HG03558 (cell line): ENCODE results near the gene BGN.

Experiments
- ATAC-seq: cut with Tn5 transposase; IDR thresholded peaks from one replicate; pipeline ENCODE4 v1.9.1; 2021; ENCODE audit warnings: moderate number of reproducible peaks; ENCODE audit not compliant: unreplicated experiment; ENCODE audit errors: extremely low read depth

Gene BGN

DNA sequence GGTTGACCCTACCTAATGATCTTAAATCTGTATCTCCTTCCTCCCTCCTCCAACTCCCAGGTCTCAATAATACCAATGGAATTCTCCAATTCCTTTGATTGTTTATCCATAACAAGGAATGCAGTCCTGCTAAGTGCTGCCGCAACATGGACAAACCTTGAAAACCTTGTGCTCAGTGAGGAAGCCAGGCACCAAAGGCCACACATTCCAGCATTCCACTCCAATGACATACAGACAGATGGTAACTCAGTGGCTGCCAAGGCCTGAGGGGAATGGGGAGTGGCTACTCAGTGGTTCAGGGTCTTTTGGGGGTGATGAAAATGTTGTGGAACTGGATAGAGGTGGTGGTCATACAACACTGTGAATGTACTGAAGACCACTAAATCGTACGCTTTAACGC is 34.8 kb upstream of the BGN start:
- ATAC-seq: no peak

DNA sequence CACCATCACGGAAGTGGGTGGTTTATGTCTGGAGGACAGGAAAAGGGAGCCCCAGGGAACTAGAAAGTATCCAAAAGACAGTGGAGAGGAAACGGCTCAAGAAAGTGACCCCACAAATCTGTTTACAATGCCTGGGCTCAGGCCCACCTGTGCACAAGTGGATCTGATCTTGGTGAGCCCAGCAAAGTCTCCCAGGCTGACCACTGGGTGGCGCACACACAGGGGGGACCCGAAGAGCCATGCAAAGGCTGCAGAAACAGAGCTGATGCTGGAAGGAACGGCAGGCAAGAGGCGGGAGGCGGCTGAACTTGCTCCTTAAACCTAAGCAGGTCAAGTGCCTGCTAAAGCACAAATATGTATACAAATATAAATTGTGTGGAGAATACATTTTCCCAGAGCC is 34.0 kb upstream of the BGN start:
- no peak for ATAC-seq

DNA sequence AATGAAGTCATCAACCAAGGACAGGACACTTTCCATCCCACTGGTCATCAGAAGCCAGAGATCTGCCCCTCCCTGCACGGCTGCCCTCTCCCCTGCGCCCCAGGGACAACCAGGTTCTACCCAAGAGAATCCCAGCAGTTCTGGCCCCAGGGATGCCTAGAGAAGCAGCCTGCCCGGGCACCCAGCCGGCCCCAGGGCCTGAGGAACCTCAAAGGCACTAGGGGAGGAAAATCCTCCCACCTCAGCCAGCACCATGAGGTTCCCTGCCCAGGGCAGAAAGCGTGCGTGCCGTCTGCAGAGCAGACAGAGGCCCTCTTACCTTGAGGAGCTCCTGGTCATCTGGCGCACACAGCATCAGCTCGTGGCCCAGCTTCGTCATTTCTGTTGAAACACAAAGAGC is 32.5 kb upstream of the BGN start:
- ATAC-seq: no peak

DNA sequence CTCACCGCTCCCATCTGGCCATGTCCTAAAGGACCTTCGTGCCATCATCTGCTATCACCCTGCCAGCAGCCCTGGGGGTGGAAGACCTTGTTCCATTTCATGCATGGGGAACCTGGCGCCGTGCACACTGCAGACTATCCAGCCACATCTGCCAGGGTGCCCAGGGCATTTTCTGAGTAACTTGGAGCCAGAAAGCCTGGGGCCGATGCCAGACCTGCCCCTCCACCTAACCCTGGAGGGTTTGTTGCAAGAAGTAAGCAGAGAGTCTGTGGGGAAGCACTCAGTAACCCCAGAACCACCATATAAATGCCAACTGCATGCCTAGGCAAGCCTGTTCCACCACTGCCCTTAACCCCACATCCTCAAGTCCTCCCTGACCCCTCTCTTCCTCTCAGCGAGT is 31.7 kb upstream of the BGN start:
- ATAC-seq: no peak

DNA sequence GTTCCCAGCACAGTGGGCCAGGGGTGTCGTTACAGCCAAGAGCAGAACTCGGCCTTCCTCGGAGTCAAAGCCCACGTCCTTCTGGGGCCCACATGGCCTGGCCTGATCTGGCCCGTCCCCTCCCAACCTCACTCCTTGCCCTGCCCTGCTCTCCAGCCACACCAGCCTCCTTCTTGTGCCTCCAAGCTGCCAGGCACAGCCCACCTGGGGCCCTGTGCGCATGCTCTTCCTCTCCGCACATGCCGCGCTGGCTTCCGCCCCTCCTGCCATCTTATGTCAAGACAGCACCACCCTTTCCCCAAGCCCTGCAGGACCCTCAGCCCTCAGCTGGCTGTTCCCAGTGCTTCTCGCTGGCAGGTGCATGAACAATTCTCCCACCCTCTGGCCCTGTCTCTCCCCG is 31.2 kb upstream of the BGN start:
- ATAC-seq: no peak

DNA sequence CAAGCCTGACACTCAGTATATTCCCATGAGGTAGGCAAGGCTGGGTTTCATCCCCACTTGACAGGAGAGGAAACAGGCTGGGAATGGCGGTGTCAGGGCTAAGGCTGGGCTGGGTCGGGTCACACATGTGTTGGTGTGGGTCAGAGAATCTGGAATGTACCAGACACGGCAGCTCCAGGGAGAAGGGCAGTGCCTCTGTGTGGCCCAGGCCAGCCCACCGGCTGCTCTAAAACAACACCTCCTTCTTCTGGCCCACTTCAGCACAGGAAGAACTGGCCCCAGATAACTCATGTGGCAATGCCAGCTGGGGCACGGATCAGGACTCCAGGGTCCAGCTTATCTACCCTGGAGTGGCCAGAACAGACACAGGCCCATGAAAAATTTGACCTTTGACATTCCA is 30.7 kb upstream of the BGN start:
- no peak for ATAC-seq

DNA sequence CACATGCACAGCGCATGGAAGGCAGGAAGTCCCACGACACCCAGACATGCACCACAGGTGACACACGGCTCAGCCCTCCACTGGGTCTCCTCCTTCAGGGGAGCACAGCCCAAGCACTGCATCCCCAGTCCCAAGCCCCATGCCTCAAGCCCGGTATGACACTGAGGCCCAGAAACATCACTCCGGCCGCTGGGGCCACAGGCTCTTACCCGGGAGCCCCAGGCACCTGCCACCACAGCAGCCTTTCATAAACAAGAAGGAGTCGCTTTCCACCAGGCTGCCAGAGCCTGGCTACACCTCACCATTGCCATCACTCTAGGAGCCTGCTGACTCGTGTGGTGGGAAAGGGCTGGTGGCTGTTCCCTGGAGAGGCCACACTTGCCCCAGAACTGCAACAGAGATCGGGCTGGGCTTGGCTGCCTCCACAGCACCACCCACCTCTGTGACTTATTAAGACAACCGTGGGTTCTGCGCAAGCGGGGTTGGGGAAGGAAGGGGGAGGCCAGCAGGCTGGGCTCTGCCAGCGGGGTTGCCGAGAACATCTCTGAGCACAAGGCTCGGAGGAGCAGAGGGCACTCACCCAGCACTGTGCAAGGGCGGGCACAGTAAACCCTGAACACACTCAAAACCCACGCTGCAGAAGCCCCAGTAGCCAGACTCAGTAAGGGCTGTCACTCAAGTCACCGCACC is 28.9 kb upstream of the BGN start:
- ATAC-seq: no peak

DNA sequence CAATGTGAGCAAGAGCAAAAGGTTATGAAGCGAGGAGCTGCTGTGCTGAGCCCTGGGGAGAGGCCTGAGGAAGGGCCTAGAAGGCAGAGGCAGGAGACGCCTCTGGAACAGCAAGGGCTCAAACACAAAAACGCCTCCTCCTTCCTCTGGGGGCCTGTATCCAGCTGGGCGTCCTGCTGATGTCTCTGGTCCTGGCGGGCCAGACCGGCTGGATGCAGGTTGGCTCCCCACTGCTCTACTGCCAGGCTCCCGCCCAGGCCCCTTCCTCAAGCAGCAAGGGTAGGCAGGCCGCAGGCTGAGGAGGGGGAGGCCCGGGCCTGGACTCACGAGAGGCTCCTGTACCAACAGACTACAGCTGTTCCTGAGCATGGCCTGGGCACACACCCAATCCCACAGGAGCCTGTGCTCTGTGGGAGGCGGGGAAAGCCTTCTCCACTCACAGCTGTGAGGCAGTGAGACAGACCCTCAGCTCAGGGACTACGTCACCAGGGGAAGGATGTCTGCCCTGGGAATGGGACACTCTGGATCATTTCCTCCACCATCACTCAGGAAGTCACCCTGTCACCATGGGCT is 26.7 kb upstream of the BGN start:
- no peak for ATAC-seq

DNA sequence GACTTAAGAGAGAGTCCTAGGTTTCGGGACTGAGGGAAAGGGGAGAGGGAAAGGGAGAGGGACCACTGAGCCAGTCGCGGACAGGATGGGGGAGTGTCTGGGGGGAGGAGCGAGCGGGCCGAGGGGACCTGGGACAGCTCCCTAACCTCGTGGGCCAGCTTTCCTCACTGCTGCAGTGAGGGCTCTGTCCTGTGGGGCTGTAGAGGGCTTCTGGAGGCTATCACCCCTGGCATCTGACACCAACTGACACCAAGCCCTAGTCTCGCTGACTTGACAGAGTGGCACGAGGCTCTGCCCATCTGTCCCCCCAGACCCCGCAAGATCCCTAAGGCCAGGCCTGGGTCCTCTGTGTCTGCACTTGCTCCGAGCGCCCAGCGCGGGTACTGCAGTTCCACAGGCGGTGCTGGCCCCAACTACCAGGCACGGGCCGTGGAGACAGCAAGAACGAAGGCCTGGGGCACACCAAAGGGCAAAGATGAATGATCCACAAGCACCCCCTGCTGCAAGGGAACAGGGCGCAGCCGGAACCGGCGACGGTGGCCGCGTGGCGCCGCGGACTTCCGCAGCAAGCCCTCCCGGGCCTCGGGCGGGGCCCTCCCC is 24.9 kb upstream of the BGN start:
- ATAC-seq: no peak

DNA sequence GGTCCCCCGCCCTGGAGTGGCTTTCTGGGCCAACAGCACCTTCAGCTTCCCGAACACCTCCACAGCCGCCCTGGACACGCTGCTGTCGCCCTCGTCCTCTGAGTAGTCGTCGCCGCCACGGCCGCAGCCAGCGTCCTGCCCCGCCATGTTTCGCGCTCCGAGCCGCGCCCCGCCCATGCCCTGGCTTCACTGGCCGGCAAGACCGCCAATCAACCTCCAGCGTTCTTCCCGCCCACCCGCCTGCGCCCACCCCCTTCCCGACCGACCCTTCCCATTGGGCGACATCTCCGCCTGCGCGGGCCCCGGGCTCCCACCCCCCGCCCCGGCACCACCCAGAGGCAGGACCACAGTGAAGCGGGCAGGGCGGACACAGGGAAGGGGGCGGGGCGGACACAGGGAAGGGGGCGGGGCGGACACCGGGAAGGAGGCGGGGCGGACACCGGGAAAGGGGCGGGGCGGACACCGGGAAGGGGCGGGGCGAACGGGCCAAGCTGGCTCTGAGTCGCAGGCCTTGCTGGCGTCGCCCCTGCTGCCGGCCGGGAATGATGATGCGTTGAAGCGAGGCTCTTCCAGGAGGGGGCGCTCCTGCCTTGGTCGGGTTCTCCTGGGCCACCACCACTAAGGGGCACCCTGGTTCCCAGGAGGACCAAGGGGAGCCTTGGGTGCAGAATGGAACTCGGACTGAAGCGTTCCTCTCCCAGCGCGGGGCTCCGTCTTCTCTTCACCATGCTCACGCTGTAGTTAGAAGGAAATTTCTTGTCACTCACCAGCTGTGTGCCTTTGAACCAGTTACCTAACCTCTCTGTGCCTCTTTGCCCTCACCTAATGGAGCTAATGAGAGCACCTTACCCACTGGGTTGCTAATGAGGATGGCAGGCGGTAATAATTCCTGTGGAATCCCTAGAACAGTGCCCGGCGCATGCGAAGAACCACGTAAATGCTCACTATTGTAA is 24.1 kb upstream of the BGN start, which contains the start of gene HAUS7:
Gene HAUS7 (minus strand): TSS at position 166 of the 953 bp plus-strand sequence. CDS start 19 bp downstream, at position 147.
- peak; percentile 47 for ATAC-seq

DNA sequence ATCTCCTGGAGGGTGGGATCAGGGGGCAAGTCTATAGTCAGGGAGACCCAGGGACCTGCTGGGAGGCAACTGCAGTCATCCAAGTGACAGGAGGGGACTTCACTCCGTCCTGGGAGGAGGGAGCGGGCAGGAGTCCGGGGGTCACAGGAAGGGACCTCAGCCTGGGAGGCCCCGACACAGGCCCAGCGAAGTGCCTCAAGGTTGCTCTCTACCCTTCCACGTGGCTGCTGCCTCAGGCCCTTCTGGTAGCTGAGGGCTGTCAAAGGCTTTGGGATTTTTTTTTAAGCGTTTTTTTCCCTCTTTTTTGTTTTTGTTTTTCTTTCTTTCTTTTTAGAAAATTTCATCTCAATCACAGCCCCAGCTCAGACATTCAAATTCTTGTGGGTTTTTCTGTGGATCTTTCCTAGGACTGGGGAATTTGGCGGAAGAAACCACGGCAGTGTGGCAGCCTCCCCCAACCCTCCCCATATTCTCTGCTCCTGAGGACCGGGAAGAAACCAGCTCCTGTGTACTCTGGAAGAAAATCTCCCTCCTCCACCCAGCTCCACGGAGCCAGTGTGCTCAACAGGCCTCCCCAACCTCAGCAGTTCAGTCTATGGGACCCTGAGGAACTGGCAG is 23.0 kb upstream of the BGN start:
- no peak for ATAC-seq

DNA sequence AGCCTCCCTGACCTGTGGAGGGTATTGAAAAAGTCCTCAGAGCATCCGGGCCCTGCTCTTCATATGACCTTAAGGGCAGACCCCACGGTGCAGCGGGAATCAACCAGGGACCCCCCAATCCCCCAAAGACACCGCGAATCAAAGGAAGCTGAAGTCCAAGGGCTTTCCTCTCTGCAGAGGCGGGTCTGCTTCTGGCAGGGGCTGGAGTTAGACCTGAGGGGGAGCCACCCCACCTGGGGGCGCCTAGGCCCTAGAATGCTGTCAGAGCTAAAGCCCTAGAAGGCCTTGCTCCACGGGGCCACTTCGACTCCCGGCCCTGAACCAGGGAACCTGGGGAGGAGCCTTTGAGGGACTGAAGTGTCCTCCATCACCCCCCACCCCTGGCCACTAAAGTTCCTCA is 21.7 kb upstream of the BGN start:
- no peak for ATAC-seq

DNA sequence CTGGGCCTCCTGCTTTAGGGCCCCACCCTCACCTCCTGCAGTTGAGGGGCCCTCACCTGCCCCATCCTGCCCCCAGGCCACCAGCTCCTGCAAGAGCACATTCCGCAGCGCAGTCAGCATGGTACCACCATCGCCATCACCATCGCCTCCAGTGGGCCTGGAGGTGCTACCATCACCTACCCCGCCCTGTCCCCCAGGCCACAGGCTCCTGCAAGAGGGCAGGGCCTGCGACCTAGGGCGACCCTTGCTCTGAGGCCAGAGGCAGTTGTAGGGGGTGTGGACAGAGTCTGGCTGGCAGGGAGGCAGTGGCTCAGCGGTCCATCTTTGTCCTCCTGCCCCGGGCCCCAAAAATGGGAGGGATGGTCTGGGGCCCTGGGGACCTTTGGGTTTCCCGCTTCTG is 20.5 kb upstream of the BGN start:
- no peak for ATAC-seq

DNA sequence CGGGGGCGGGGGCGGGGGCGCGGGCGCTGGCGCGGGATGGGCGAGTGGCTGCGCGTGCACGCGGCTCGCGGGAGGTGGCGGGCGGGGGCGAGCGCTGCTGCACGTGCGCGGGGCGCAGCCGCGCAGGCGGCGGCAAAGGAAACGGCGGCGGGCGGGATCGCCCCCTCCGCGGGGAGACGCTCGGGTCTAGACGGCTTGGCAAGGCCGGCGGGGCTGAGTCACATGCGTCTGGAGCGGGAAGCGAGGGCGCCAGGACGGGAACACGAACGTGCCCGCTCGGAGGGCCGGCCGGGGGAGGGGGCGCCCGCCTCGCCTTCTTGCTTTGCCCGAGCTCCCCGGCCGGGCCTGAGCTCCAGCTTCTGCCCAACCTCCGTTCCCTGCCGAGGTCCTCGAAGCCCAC is 20.1 kb upstream of the BGN start:
- no peak for ATAC-seq

DNA sequence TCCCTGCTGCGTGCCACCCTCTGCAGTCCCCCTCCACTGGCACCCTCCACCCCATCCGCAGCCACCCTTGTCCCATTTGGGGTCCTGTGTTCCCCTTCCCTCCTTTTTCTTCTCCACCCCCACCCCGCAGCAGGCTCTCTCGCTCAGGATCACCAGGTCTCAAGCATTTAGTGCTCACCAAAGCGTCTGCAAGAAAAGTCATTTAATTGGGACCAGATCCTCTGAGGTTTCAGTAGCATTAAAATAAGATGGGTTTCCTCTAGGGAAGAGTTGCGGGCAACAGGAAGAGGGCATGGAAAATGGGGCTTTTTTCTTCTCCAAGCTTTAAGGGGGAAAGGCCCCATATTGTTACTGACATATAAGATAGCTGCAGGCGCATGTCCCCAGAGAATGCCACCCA is 19.5 kb upstream of the BGN start:
- no peak for ATAC-seq

DNA sequence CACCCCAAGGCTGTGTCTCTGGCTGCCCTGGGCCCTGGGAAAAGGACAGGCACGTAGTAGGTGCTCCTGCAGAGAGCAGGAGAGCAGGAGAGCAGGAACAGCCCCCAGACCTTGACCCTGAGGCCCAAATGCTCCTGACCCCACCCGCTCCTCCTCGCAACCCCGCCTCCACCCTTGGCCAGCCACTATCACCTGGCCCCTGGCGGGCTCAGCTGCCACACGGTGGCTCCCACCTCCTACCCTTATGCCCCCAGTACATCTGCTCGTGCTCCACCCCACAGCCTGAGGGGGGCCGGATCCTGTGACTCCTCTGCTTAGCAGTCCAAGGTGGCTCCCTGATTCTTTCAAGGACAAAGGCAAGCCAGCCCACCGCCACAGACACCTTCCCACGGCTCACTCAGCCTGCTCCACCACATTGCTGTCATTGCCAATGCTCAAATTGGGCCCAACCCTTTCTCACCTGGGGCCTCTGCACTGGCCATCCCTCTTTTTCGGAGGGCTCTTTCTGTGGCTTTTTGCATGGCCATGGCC is 19.0 kb upstream of the BGN start:
- no peak for ATAC-seq

DNA sequence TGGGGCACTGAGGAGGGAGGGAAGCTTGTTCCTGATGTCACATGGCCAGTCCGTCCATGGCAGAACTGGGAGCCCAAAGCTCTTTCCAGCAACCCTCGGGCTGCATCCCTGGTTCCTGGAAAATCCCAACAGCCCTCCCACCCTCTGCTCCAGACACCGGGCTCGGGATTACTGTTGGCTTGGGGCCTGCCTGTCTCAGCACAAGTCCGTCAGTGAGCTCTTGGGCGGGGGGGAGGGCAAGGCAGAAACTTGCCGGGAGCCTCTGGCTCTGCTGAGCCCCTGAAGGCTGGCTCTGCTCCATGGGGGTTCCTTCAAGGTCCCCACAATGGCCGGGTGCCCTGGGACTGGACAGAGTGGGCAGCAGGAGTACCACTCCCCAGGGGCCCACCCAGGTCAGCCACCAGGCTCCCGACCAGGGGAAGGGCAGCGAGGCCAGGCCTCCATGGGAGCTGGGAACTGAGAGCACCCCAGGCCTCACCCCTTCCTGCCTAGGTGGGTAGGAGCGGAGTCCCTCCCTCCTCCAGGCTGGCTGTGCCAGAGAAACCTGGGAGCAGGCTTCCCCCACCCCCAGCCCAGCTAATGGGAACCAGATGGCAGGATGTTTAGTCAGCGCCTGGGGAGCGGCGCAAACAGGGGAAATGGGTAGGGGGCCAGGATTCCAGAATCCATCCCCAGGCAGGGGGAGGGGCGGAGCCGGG is 18.0 kb upstream of the BGN start:
- ATAC-seq: no peak

DNA sequence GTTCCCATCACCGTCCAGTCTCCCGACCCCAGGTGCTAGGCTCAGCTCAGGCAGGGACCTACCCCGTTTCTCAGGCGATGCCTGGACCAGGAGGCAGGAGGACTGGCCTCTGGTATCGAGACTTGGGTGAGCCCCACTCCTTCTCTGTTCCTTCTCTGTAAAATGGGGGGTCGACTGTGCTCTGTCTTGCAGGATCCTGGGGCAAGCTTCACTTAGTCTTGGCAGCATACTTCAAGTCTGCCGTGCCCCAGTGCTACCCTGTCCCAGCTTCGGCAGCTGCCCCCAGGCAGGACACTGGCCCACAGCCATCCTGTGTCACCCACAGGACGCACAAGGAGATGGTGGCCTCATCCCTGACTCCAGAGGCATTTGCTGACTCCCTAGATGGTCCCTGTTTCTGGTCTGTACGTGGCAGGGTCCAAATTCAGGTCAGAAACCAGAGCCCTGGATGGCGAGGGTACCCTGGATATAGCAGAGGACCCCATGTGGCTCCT is 17.4 kb upstream of the BGN start:
- ATAC-seq: no peak

DNA sequence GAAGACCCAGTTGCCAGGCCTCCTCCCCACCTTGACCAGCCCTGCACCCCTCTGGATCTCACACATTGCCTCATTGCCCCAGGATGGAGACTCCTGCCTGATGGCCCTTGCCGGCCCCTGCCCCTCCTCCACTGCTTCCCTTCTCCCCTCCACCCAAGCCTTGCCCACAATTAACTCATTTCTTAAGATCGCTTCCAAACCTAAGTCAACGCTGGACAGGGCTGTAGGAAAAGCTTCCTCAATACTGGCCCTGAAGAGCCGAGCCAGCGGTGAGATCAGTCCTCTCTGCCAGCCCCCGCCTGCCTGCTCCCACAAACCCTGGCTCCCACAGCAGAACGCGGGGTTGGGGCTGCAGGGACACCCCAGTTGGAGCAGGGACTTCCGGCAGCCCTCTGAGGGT is 16.9 kb upstream of the BGN start:
- no peak for ATAC-seq
